IMR-90 (cell line): ENCODE data around the gene MBD2.

ENCODE experiments used
- CHD1 ChIP-seq: IDR thresholded peaks from 2 replicates; pipeline ENCODE4 v1.6.1; 2012; ENCODE audit warnings: low read depth, low read length, improper control_type of control experiment
- CTCF ChIP-seq: conservative IDR thresholded peaks from 2 replicates; pipeline ENCODE4 v1.5.1; 2012; ENCODE audit warnings: mild to moderate bottlenecking, low read depth, low read length, improper control_type of control experiment

GRCh38 chr18:54220406-54220805 lies 4.1 kb downstream of the MBD2 start:
- TF ChIP-seq CTCF (no peak), CHD1 (no peak)
